KOPT-K1 (cell line): Measurements from ENCODE around the gene ME3.

Experiments used
- H3K27ac ChIP-seq: fragments of 200-600 bp; sonication (generic); 2 replicates; pipeline ENCODE4 v1.5.1; 2016; ENCODE audit warnings: antibody characterized with exemption, mild to moderate bottlenecking, low read depth, low read length; ENCODE audit not compliant: poor library complexity, severe bottlenecking
- H3K36me3 ChIP-seq: fragments of 200-600 bp; sonication (generic); 2 replicates; pipeline ENCODE4 v1.5.1; 2017; ENCODE audit warnings: antibody characterized with exemption, mild to moderate bottlenecking, low read length, moderate library complexity; ENCODE audit not compliant: insufficient read depth
- H3K9me3 ChIP-seq: fragments of 200-600 bp; sonication (generic); 2 replicates; pipeline ENCODE4 v1.5.1; 2017; ENCODE audit warnings: antibody characterized with exemption, low read length, mild to moderate bottlenecking; ENCODE audit not compliant: insufficient read depth, poor library complexity, severe bottlenecking

ME3 gene

GRCh38 chr11:86672007-86672621 lies at the start of gene ME3:
TSS of gene ME3 (minus strand) at chr11:86672616.
- Histone ChIP-seq H3K9me3 (peaks cover 4% of the 10 kb centered on the region), H3K27ac (no peak within 1 kb of the TSS), H3K36me3 (no peaks in the 10 kb centered on the region)

GRCh38 chr11:86722006-86722405 lies 49.6 kb upstream of the ME3 start:
- no peak overlapping the region for H3K27ac ChIP-seq
- H3K36me3 ChIP-seq, result no peaks in the 10 kb centered on the region
- no peaks in the 10 kb centered on the region for H3K9me3 ChIP-seq

- Histone ChIP-seq H3K36me3 (no peaks in the 10 kb centered on the region), H3K27ac (no peak overlapping the region), H3K9me3 (no peaks in the 10 kb centered on the region)
Observed at GRCh38 chr11:86720546-86720945, 48.1 kb upstream of the ME3 start.

- Histone ChIP-seq H3K9me3 (no peaks in the 10 kb centered on the region), H3K36me3 (no peaks in the 10 kb centered on the region), H3K27ac (no peak overlapping the region)
Observed at GRCh38 chr11:86719781-86720463, 47.5 kb upstream of the ME3 start.

GRCh38 chr11:86718999-86719398 lies 46.6 kb upstream of the ME3 start:
- Histone ChIP-seq H3K36me3 (no peaks in the 10 kb centered on the region), H3K9me3 (no peaks in the 10 kb centered on the region), H3K27ac (no peak overlapping the region)

- Histone ChIP-seq H3K27ac (no peak overlapping the region), H3K9me3 (no peaks in the 10 kb centered on the region), H3K36me3 (no peaks in the 10 kb centered on the region)
Observed at GRCh38 chr11:86718521-86718920, 46.1 kb upstream of the ME3 start.

GRCh38 chr11:86717817-86718501 lies 45.5 kb upstream of the ME3 start:
- H3K9me3 ChIP-seq, result no peaks in the 10 kb centered on the region
- H3K36me3 ChIP-seq, result no peaks in the 10 kb centered on the region
- no peak overlapping the region for H3K27ac ChIP-seq

- Histone ChIP-seq H3K27ac (no peak overlapping the region), H3K36me3 (no peaks in the 10 kb centered on the region), H3K9me3 (no peaks in the 10 kb centered on the region)
Observed at GRCh38 chr11:86715611-86716010, 43.2 kb upstream of the ME3 start.

- Histone ChIP-seq H3K27ac (no peak overlapping the region), H3K9me3 (no peaks in the 10 kb centered on the region), H3K36me3 (no peaks in the 10 kb centered on the region)
Observed at GRCh38 chr11:86713552-86713951, 41.1 kb upstream of the ME3 start.

- Histone ChIP-seq H3K27ac (no peak overlapping the region), H3K9me3 (no peaks in the 10 kb centered on the region), H3K36me3 (no peaks in the 10 kb centered on the region)
Observed at GRCh38 chr11:86710936-86711335, 38.5 kb upstream of the ME3 start.

- H3K9me3 ChIP-seq, result no peaks in the 10 kb centered on the region
- no peaks in the 10 kb centered on the region for H3K36me3 ChIP-seq
- H3K27ac ChIP-seq, result no peak overlapping the region
Observed at GRCh38 chr11:86708669-86709068, 36.3 kb upstream of the ME3 start.

- Histone ChIP-seq H3K27ac (no peak overlapping the region), H3K9me3 (no peaks in the 10 kb centered on the region), H3K36me3 (no peaks in the 10 kb centered on the region)
Observed at GRCh38 chr11:86706338-86707131, 34.1 kb upstream of the ME3 start.

- no peak overlapping the region for H3K27ac ChIP-seq
- H3K9me3 ChIP-seq, result no peaks in the 10 kb centered on the region
- H3K36me3 ChIP-seq, result no peaks in the 10 kb centered on the region
Observed at GRCh38 chr11:86704710-86705109, 32.3 kb upstream of the ME3 start.

GRCh38 chr11:86703987-86704386 lies 31.6 kb upstream of the ME3 start:
- H3K27ac ChIP-seq, result no peak overlapping the region
- H3K9me3 ChIP-seq, result no peaks in the 10 kb centered on the region
- no peaks in the 10 kb centered on the region for H3K36me3 ChIP-seq
